DOHH2 (cell line): ENCODE data around the gene POMGNT2.

Source experiments
- H3F3A ChIP-seq: fragments of 200-600 bp; sonication (generic), shearing (Covaris generic); 2 replicates; pipeline ENCODE4 v1.6.0; 2016; ENCODE audit warnings: antibody characterized with exemption, mild to moderate bottlenecking; ENCODE audit not compliant: control insufficient read depth, insufficient read depth
- H3K27ac ChIP-seq: fragments of 200-600 bp; sonication (generic); 2 replicates; pipeline ENCODE4 v1.5.1; 2014; ENCODE audit warnings: low read depth, mild to moderate bottlenecking, low read length, moderate library complexity
- H3K27me3 ChIP-seq: fragments of 200-600 bp; sonication (generic); 2 replicates; pipeline ENCODE4 v1.6.1; 2014; ENCODE audit warnings: mild to moderate bottlenecking, low read length, mixed read lengths; ENCODE audit not compliant: control insufficient read depth
- H3K36me3 ChIP-seq: fragments of 200-600 bp; sonication (generic); 2 replicates; pipeline ENCODE4 v1.6.1; 2014; ENCODE audit warnings: mild to moderate bottlenecking, low read length, moderate library complexity, mixed read lengths; ENCODE audit not compliant: control insufficient read depth
- H3K4me1 ChIP-seq: fragments of 200-600 bp; sonication (generic); 2 replicates; pipeline ENCODE4 v1.6.1; 2014; ENCODE audit warnings: mild to moderate bottlenecking, low read length, mixed read lengths; ENCODE audit not compliant: control insufficient read depth
- H3K4me2 ChIP-seq: fragments of 200-600 bp; sonication (generic); 2 replicates; pipeline ENCODE4 v1.6.0; 2014; ENCODE audit warnings: mild to moderate bottlenecking, low read length, moderate library complexity
- H3K4me3 ChIP-seq: fragments of 200-600 bp; sonication (generic); 2 replicates; pipeline ENCODE4 v1.5.1; 2014; ENCODE audit warnings: mild to moderate bottlenecking, low read length, mixed read lengths
- H3K79me2 ChIP-seq: fragments of 200-600 bp; sonication (generic); 2 replicates; pipeline ENCODE4 v1.6.1; 2014; ENCODE audit warnings: mild to moderate bottlenecking, low read length, mixed read lengths; ENCODE audit not compliant: control insufficient read depth
- H3K9me2 ChIP-seq: fragments of 200-600 bp; sonication (generic); replicated peaks from 2 replicates; pipeline ENCODE4 v1.6.1; 2014; ENCODE audit warnings: mild to moderate bottlenecking, low read length, mixed read lengths; ENCODE audit not compliant: control insufficient read depth
- H3K9me3 ChIP-seq: fragments of 200-600 bp; sonication (generic); 2 replicates; pipeline ENCODE4 v1.6.1; 2014; ENCODE audit warnings: antibody characterized with exemption, low read length, mixed read lengths; ENCODE audit not compliant: control insufficient read depth, insufficient read depth
- H4K20me1 ChIP-seq: fragments of 200-600 bp; sonication (generic); 2 replicates; pipeline ENCODE4 v1.6.0; 2014; ENCODE audit warnings: low read depth, mild to moderate bottlenecking, antibody characterized with exemption, low read length, moderate library complexity; ENCODE audit not compliant: control insufficient read depth, insufficient read depth
- CTCF ChIP-seq: fragments of 200-600 bp; sonication (generic); IDR thresholded peaks from one replicate; pipeline ENCODE4 v1.5.1; 2014; ENCODE audit warnings: antibody characterized with exemption, mild to moderate bottlenecking, low read depth, low read length; ENCODE audit not compliant: poor library complexity, severe bottlenecking
- EZH2phosphoT487 ChIP-seq: fragments of 200-600 bp; sonication (generic); IDR thresholded peaks from 2 replicates; pipeline ENCODE4 v1.6.1; 2017; ENCODE audit warnings: borderline replicate concordance, mild to moderate bottlenecking, antibody characterized with exemption, low read length, moderate library complexity, mixed read lengths

Gene POMGNT2

GRCh38 chr3:43035801-43036365 is 70.0 kb downstream of the POMGNT2 start:
- H3K27me3 ChIP-seq, result no peaks in the 10 kb centered on the region
- no peaks in the 10 kb centered on the region for H3K4me1 ChIP-seq
- no peak overlapping the region for H3K4me3 ChIP-seq
- H3K27ac ChIP-seq, result no peak overlapping the region
- no peaks in the 10 kb centered on the region for H3K9me2 ChIP-seq
- no peaks in the 10 kb centered on the region for H3F3A ChIP-seq
- no peaks in the 10 kb centered on the region for H3K36me3 ChIP-seq
- no peaks in the 10 kb centered on the region for H4K20me1 ChIP-seq
- H3K4me2 ChIP-seq, result no peak overlapping the region
- H3K79me2 ChIP-seq, result no peaks in the 10 kb centered on the region
- no peak for TF ChIP-seq EZH2phosphoT487
- TF ChIP-seq CTCF, result no peak
- no peaks in the 10 kb centered on the region for H3K9me3 ChIP-seq

DNA sequence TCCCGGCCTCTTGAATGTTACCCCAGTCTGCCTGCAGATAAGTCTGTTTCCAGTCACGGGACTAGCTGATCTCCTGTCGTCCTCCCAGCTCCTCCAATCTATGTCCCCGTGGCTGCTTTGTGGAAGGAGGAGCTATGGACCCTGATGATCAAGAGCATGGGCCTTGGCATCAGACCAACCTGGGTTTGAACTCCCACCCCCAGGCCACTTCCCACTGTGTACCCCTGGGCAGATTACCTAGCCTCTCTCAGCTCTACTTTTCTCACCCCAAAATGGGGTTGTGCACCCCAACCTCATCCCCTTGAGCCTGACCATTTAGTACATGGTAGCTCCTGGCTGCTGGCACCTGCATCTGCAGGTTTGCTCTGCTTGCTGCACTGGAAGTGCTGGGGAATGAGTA is 71.0 kb downstream of the POMGNT2 start:
- Histone ChIP-seq H3K79me2 (no peaks in the 10 kb centered on the region), H3F3A (no peaks in the 10 kb centered on the region), H3K4me3 (no peak overlapping the region), H3K27ac (no peak overlapping the region), H3K9me3 (no peaks in the 10 kb centered on the region), H3K36me3 (no peaks in the 10 kb centered on the region), H3K4me1 (no peaks in the 10 kb centered on the region), H3K27me3 (no peaks in the 10 kb centered on the region), H3K4me2 (no peak overlapping the region), H3K9me2 (no peaks in the 10 kb centered on the region), H4K20me1 (no peaks in the 10 kb centered on the region)
- no peak for TF ChIP-seq EZH2phosphoT487
- no peak for TF ChIP-seq CTCF

DNA sequence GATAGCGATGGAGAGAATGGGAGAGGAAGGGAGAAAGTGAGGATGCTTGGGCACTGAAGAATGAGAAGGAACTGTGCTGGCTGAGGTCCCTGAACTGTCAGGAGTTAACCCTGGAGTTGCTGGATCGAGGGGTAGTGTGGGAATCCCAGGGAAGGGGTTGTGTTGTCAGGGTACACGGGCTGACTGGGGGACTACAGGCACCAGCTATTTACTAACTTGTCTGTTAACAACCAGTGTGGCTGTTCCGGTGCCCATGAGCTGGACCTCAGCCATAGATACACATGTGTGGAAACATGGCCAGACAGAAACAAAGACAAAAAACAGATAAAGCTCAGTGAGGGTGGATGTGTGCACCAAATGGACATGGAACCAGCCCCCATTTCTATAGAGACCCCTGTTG is 71.7 kb downstream of the POMGNT2 start:
- H3K4me2 ChIP-seq, result no peak overlapping the region
- no peaks in the 10 kb centered on the region for H3K9me2 ChIP-seq
- H4K20me1 ChIP-seq, result no peaks in the 10 kb centered on the region
- no peaks in the 10 kb centered on the region for H3F3A ChIP-seq
- H3K4me1 ChIP-seq, result no peaks in the 10 kb centered on the region
- no peak overlapping the region for H3K4me3 ChIP-seq
- no peak overlapping the region for H3K27ac ChIP-seq
- H3K27me3 ChIP-seq, result no peaks in the 10 kb centered on the region
- no peaks in the 10 kb centered on the region for H3K79me2 ChIP-seq
- H3K9me3 ChIP-seq, result no peaks in the 10 kb centered on the region
- no peaks in the 10 kb centered on the region for H3K36me3 ChIP-seq
- no peak for TF ChIP-seq EZH2phosphoT487
- no peak for TF ChIP-seq CTCF
